Neural progenitor cell (in vitro differentiated cells): ENCODE results near the gene POLN. TPM values are rescaled to one million over a fixed set of nuclear protein-coding genes. Genes with fewer than 3 reads are reported as not detected.

Experiments used
- DNase-seq: peaks from one replicate; pipeline ENCODE4 v3.0.0-alpha.2; 2016; ENCODE audit warnings: low spot score
- H2AFZ ChIP-seq: fragments of 200-600 bp; sonication (generic); replicated peaks from 2 replicates; pipeline ENCODE4 v1.6.1; 2016; ENCODE audit warnings: antibody characterized with exemption
- H3F3A ChIP-seq: fragments of 200-600 bp; sonication (generic); 2 replicates; pipeline ENCODE4 v1.6.1; 2016; ENCODE audit warnings: antibody characterized with exemption, low read depth
- H3K27ac ChIP-seq: fragments of 200-600 bp; sonication (generic); 2 replicates; pipeline ENCODE4 v1.5.1; 2016; ENCODE audit warnings: mild to moderate bottlenecking
- H3K27me3 ChIP-seq: fragments of 200-600 bp; sonication (generic); 2 replicates; pipeline ENCODE4 v1.6.1; 2016; ENCODE audit warnings: mild to moderate bottlenecking, moderate library complexity
- H3K36me3 ChIP-seq: fragments of 200-600 bp; sonication (generic); 2 replicates; pipeline ENCODE4 v1.5.1; 2016
- H3K4me1 ChIP-seq: fragments of 200-600 bp; sonication (generic); 2 replicates; pipeline ENCODE4 v1.6.1; 2016; ENCODE audit warnings: mixed run types
- H3K4me2 ChIP-seq: fragments of 200-600 bp; sonication (generic); 2 replicates; pipeline ENCODE4 v1.6.1; 2016
- H3K4me3 ChIP-seq: fragments of 200-600 bp; sonication (generic); 2 replicates; pipeline ENCODE4 v1.5.1; 2016
- H3K79me2 ChIP-seq: fragments of 200-600 bp; sonication (generic); 2 replicates; pipeline ENCODE4 v1.6.1; 2016; ENCODE audit warnings: low read depth
- H3K9ac ChIP-seq: fragments of 200-600 bp; sonication (generic); 2 replicates; pipeline ENCODE4 v1.6.1; 2016
- H3K9me3 ChIP-seq: fragments of 200-600 bp; sonication (generic); 2 replicates; pipeline ENCODE4 v1.5.1; 2016; ENCODE audit warnings: low read depth
- H4K20me1 ChIP-seq: fragments of 200-600 bp; sonication (generic); 2 replicates; pipeline ENCODE4 v1.6.1; 2016; ENCODE audit warnings: low read depth
- H3K27ac Mint-ChIP-seq: 3 replicates; pipeline ENCODE4 v1.8.0; 2021; ENCODE audit warnings: mixed read lengths
- H3K27me3 Mint-ChIP-seq: 2 replicates; pipeline ENCODE4 v1.8.0; 2022; ENCODE audit warnings: low read depth, mild to moderate bottlenecking, inconsistent platforms, moderate library complexity, mixed read lengths; ENCODE audit not compliant: insufficient read depth
- H3K36me3 Mint-ChIP-seq: 3 replicates; pipeline ENCODE4 v1.8.0; 2021; ENCODE audit warnings: mixed read lengths
- H3K4me1 Mint-ChIP-seq: 3 replicates; pipeline ENCODE4 v1.8.0; 2021; ENCODE audit warnings: mixed read lengths
- H3K4me3 Mint-ChIP-seq: 3 replicates; pipeline ENCODE4 v1.8.0; 2021; ENCODE audit warnings: mild to moderate bottlenecking, moderate library complexity, mixed read lengths
- H3K9me3 Mint-ChIP-seq: 3 replicates; pipeline ENCODE4 v1.8.0; 2020; ENCODE audit warnings: mixed read lengths
- EZH2 ChIP-seq: fragments of 200-600 bp; sonication (generic); IDR thresholded peaks from 2 replicates; pipeline ENCODE4 v1.6.1; 2017; ENCODE audit warnings: antibody characterized with exemption, mild to moderate bottlenecking, moderate library complexity
- EZH2phosphoT487 ChIP-seq: fragments of 200-600 bp; sonication (generic); IDR thresholded peaks from 2 replicates; pipeline ENCODE4 v1.6.1; 2017; ENCODE audit warnings: antibody characterized with exemption
- total RNA-seq: library from RNA; depleted of rRNA; stranded (reverse); fragments of >200 nt; gene quantifications from 2 replicates; pipeline ENCODE4 v1.2.3, GENCODE V29; 2015; ENCODE audit warnings: low replicate concordance
- TF ChIP-seq, protein P1 (sequence below): fragments of 200-600 bp; sonication (generic); IDR thresholded peaks from 2 replicates; pipeline ENCODE4 v1.5.1; 2017; ENCODE audit warnings: antibody characterized with exemption, mild to moderate bottlenecking

Gene POLN
- total RNA-seq, 1 donor from 2014 or later = 1.7 TPM

DNA sequence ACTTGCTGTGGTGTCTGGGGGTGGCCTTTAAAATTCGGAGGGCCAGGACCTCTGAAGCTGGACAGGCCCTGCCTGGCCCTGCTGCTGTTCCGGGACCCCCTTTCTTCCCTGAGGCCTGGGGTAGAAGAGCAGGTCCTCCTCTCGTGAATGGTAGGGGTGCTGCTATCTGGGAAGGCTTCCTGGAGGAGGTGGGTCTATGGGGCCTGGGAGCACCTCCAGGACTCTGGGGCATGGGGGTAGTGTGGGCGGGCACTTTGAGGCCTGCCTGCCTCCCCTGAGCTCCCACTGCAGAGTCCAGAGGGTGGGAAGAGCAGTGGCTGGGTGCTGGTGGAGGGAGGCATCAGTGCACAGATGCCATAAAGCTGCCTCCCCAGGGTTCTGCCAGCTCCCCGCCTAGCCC lies 24.9 kb upstream of the POLN start:
- peaks cover 20% of the 10 kb centered on the region for H3F3A ChIP-seq
- TF ChIP-seq, protein P1, sequence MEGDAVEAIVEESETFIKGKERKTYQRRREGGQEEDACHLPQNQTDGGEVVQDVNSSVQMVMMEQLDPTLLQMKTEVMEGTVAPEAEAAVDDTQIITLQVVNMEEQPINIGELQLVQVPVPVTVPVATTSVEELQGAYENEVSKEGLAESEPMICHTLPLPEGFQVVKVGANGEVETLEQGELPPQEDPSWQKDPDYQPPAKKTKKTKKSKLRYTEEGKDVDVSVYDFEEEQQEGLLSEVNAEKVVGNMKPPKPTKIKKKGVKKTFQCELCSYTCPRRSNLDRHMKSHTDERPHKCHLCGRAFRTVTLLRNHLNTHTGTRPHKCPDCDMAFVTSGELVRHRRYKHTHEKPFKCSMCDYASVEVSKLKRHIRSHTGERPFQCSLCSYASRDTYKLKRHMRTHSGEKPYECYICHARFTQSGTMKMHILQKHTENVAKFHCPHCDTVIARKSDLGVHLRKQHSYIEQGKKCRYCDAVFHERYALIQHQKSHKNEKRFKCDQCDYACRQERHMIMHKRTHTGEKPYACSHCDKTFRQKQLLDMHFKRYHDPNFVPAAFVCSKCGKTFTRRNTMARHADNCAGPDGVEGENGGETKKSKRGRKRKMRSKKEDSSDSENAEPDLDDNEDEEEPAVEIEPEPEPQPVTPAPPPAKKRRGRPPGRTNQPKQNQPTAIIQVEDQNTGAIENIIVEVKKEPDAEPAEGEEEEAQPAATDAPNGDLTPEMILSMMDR = no peak
- no peak overlapping the region for H3K4me2 ChIP-seq
- H3K27ac Mint-ChIP-seq = no peak overlapping the region
- H3K4me3 Mint-ChIP-seq = no peak overlapping the region
- no peaks in the 10 kb centered on the region for H3K9me3 ChIP-seq
- no peaks in the 10 kb centered on the region for H3K27me3 ChIP-seq
- H3K27ac ChIP-seq = no peak overlapping the region
- no peaks in the 10 kb centered on the region for H3K36me3 ChIP-seq
- DNase-seq = no peak
- no peak overlapping the region for H2AFZ ChIP-seq
- H3K79me2 ChIP-seq = no peaks in the 10 kb centered on the region
- no peaks in the 10 kb centered on the region for H4K20me1 ChIP-seq
- H3K4me1 ChIP-seq = peaks cover 30% of the 10 kb centered on the region
- H3K27me3 Mint-ChIP-seq = peaks cover 5% of the 10 kb centered on the region
- no peaks in the 10 kb centered on the region for H3K36me3 Mint-ChIP-seq
- H3K9me3 Mint-ChIP-seq = no peaks in the 10 kb centered on the region
- H3K4me1 Mint-ChIP-seq = peaks cover 23% of the 10 kb centered on the region
- no peak overlapping the region for H3K9ac ChIP-seq
- no peak overlapping the region for H3K4me3 ChIP-seq

DNA sequence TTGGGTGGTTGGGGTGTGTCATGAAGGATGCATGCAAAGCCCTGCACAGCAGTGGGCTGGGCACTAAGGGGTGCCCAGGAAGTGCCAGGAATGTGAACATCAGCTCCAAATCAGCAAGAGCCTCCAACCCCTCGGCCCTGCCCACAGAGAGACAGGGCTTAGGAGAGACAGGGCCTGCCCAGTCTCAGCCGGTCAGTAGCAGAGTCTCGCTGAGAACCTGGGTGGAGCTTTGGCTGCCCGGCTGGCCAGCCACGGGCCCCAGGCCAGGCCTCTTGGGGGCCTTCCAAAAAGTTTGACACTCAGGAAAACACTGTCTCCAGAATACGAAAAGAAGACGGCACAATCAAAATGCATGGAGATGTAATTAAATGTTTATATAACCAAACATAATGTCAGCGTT lies 24.3 kb upstream of the POLN start:
- no peaks in the 10 kb centered on the region for H3K36me3 Mint-ChIP-seq
- H3K4me1 ChIP-seq = peaks cover 30% of the 10 kb centered on the region
- H3K27ac ChIP-seq = no peak overlapping the region

DNA sequence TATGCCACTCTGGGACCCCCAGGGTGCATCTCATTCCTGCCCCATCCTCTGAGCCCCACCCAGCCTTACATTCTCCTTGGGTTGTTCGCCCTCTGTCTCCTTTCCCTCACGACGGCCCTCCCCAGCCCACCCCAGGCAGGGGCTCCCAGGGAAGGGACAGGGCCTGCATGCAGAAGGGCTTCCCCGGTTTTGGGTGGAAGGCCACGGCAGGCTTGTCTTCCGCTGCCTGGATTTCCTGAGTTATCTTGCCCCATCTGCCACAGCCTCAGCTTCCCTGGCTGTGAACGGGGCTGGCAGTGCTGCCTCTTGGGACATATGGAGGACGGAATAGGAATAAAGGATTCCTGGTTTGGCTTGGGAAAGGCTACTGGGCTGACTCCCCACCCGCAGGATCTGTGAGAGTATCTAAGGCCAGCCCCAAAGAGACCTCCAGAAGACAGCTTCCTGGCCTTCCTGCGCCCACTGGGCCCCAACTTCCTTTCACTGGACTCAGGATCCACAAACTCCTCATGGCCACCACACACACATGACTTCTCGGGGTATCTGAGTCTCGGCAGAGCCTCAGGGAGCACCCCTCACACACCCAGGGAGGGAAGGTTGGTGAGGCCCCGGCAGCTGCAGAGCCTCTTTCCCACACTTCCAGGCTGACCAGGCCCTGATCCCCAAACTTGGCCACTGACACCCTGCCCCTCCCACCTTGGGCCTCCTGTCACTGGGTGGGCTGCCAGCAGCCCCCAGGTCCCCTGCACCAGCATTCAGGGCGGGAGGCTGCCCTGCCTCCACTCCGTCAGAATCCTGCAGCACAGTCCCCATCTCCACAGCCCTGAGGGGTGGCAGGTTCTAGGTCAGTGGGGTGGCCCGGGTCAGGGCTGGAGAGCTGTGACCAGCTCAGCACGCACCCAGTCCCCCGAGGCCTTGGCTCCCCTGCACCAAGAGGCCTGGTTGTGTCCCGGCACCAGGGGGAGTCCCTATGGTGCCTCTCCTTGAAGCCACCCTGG lies 23.5 kb upstream of the POLN start:
- Mint-ChIP-seq H3K4me3 (peak overlapping the region; percentile 50), H3K4me1 (peaks cover 23% of the 10 kb centered on the region), H3K36me3 (no peaks in the 10 kb centered on the region), H3K9me3 (no peaks in the 10 kb centered on the region), H3K27me3 (peaks cover 5% of the 10 kb centered on the region), H3K27ac (peak overlapping the region; percentile 29)
- Histone ChIP-seq H3K27me3 (no peaks in the 10 kb centered on the region), H3K27ac (no peak overlapping the region), H3K4me2 (no peak overlapping the region), H4K20me1 (peaks cover 8% of the 10 kb centered on the region), H3K9me3 (no peaks in the 10 kb centered on the region), H3K4me1 (peaks cover 34% of the 10 kb centered on the region), H3K9ac (no peak overlapping the region), H3K4me3 (no peak overlapping the region), H3K79me2 (peaks cover 8% of the 10 kb centered on the region), H2AFZ (no peak overlapping the region), H3F3A (peaks cover 20% of the 10 kb centered on the region), H3K36me3 (no peaks in the 10 kb centered on the region)
- no peak for TF ChIP-seq EZH2phosphoT487
- TF ChIP-seq, protein P1 = no peak
- no peak for TF ChIP-seq EZH2
- no peak for DNase-seq

More for the DNA sequence above, 24.3 kb upstream of the POLN start:
- Histone ChIP-seq H3K36me3 (no peaks in the 10 kb centered on the region), H4K20me1 (peaks cover under 1% of the 10 kb centered on the region), H3K27me3 (no peaks in the 10 kb centered on the region), H3K9ac (no peak overlapping the region), H3K79me2 (peaks cover under 1% of the 10 kb centered on the region), H3K4me2 (no peak overlapping the region), H3K9me3 (no peaks in the 10 kb centered on the region), H3F3A (peaks cover 20% of the 10 kb centered on the region), H3K4me3 (no peak overlapping the region), H2AFZ (no peak overlapping the region)
- no peak for DNase-seq
- H3K4me3 Mint-ChIP-seq = peak overlapping the region; percentile 15
- peaks cover 5% of the 10 kb centered on the region for H3K27me3 Mint-ChIP-seq
- H3K4me1 Mint-ChIP-seq = peaks cover 23% of the 10 kb centered on the region
- H3K27ac Mint-ChIP-seq = no peak overlapping the region
- no peak for TF ChIP-seq EZH2
- TF ChIP-seq, protein P1 = no peak
- no peak for TF ChIP-seq EZH2phosphoT487
- no peaks in the 10 kb centered on the region for H3K9me3 Mint-ChIP-seq
